ENCODE measurements around the gene UBE2S.

The UBE2S gene

GRCh38 chr19:55372316-55373081 is 35.1 kb downstream of the UBE2S start:
- Histone ChIP-seq H3K4me2 (ENCODE audit: low read length) (no peak overlapping the region), H3K9me3 (ENCODE audit: control insufficient read depth, low read length) (no peaks in the 10 kb centered on the region), H3K9ac (no peak overlapping the region), H2AFZ (no peak overlapping the region), H3K27ac (no peak overlapping the region), H3K4me1 (no peaks in the 10 kb centered on the region), H3K4me3 (ENCODE audit: low read depth, low read length) (no peak overlapping the region), H3K36me3 (ENCODE audit: control insufficient read depth, insufficient read depth, low read length) (no peaks in the 10 kb centered on the region), H3K79me2 (no peaks in the 10 kb centered on the region), H3K27me3 (ENCODE audit: control insufficient read depth, insufficient read depth, low read length) (peaks cover 10% of the 10 kb centered on the region)
- TF ChIP-seq CTCF (IDR thresholded peaks at IDR 0.05): no peak

- Histone ChIP-seq H3K4me3 (ENCODE audit: low read depth, low read length) (peak within 1 kb of the TSS; percentile 11), H2AFZ (peak within 1 kb of the TSS; percentile 50), H3K9ac (no peak within 1 kb of the TSS), H3K36me3 (ENCODE audit: control insufficient read depth, insufficient read depth, low read length) (no peaks in the 10 kb centered on the region), H3K9me3 (ENCODE audit: control insufficient read depth, low read length) (no peaks in the 10 kb centered on the region), H3K4me1 (no peaks in the 10 kb centered on the region), H3K79me2 (no peaks in the 10 kb centered on the region), H3K27me3 (ENCODE audit: control insufficient read depth, insufficient read depth, low read length) (peaks cover 10% of the 10 kb centered on the region), H3K4me2 (ENCODE audit: low read length) (peak within 1 kb of the TSS; percentile 47), H3K27ac (no peak within 1 kb of the TSS)
- TF ChIP-seq CTCF (IDR thresholded peaks at IDR 0.05): no peak
These were observed 37.1 kb downstream of the UBE2S start, which contains the start of gene IL11 for GRCh38 chr19:55370305-55370988. IL11 (minus strand) TSS chr19:55370463; CDS start chr19:55370310, 153 bp downstream.

GRCh38 chr19:55369653-55370304 is 37.8 kb downstream of the UBE2S start:
- TF ChIP-seq CTCF (IDR thresholded peaks at IDR 0.05): no peak
- peaks cover 10% of the 10 kb centered on the region for H3K27me3 ChIP-seq (ENCODE audit: control insufficient read depth, insufficient read depth, low read length)
- no peak overlapping the region for H3K27ac ChIP-seq

GRCh38 chr19:55368701-55369563 is 38.7 kb downstream of the UBE2S start:
- H3K27me3 ChIP-seq (ENCODE audit: control insufficient read depth, insufficient read depth, low read length): peaks cover 10% of the 10 kb centered on the region
- H3K4me1 ChIP-seq: no peaks in the 10 kb centered on the region
- H3K36me3 ChIP-seq (ENCODE audit: control insufficient read depth, insufficient read depth, low read length): no peaks in the 10 kb centered on the region
- TF ChIP-seq CTCF (IDR thresholded peaks at IDR 0.05): no peak
- H3K27ac ChIP-seq: no peak overlapping the region
- H3K9me3 ChIP-seq (ENCODE audit: control insufficient read depth, low read length): no peaks in the 10 kb centered on the region
- peak overlapping the region; percentile 50 for H2AFZ ChIP-seq
- H3K4me2 ChIP-seq (ENCODE audit: low read length): no peak overlapping the region
- no peak overlapping the region for H3K4me3 ChIP-seq (ENCODE audit: low read depth, low read length)
- no peak overlapping the region for H3K9ac ChIP-seq
- H3K79me2 ChIP-seq: no peaks in the 10 kb centered on the region

More at GRCh38 chr19:55369653-55370304, 37.8 kb downstream of the UBE2S start:
- H2AFZ ChIP-seq: no peak overlapping the region
- no peaks in the 10 kb centered on the region for H3K79me2 ChIP-seq
- no peaks in the 10 kb centered on the region for H3K9me3 ChIP-seq (ENCODE audit: control insufficient read depth, low read length)
- H3K4me1 ChIP-seq: no peaks in the 10 kb centered on the region
- H3K9ac ChIP-seq: no peak overlapping the region
- peak overlapping the region; percentile 11 for H3K4me3 ChIP-seq (ENCODE audit: low read depth, low read length)
- no peaks in the 10 kb centered on the region for H3K36me3 ChIP-seq (ENCODE audit: control insufficient read depth, insufficient read depth, low read length)
- peak overlapping the region; percentile 47 for H3K4me2 ChIP-seq (ENCODE audit: low read length)
